GM10248 (cell line): ENCODE results near the gene TRIP13.

Experiments
- CTCF ChIA-PET: fragments of 300-600 bp; sonication (Branson Sonifier 250); formaldehyde crosslinking; extraction: SDS; loops from one replicate; lab custom pipeline; 2021; ENCODE audit warnings: antibody characterized with exemption; lab: Yijun Ruan, JAX
- POLR2A ChIA-PET: fragments of 350-650 bp; sonication (Branson Sonifier 250); formaldehyde crosslinking; extraction: SDS; loops from one replicate; lab custom pipeline; 2020; ENCODE audit warnings: antibody characterized with exemption; lab: Yijun Ruan, JAX
- DNase-seq: peaks from one replicate; pipeline ENCODE4 v3.0.0; 2012; ENCODE audit errors: extremely low spot score
- CTCF ChIP-seq: IDR thresholded peaks from 2 replicates; pipeline ENCODE4 v1.5.1; 2012; ENCODE audit warnings: mild to moderate bottlenecking, low read depth; ENCODE audit errors: extremely low read depth, missing control alignments, control extremely low read depth

TRIP13 gene

GRCh38 chr5:859391-859790 is 33.3 kb upstream of the TRIP13 start:
- ChIA-PET CTCF (no interaction called here), POLR2A (no interaction called here)
- DNase-seq, result no peak
- no peak for TF ChIP-seq CTCF

GRCh38 chr5:859798-860296 is 32.8 kb upstream of the TRIP13 start:
- DNase-seq, result no peak
- ChIA-PET POLR2A (no interaction called here), CTCF (no interaction called here)
- no peak for TF ChIP-seq CTCF

- ChIA-PET POLR2A (no interaction called here), CTCF (no interaction called here)
- no peak for DNase-seq
- no peak for TF ChIP-seq CTCF
Measured at GRCh38 chr5:860506-861150, 32.1 kb upstream of the TRIP13 start.

GRCh38 chr5:861442-862366 is 31.0 kb upstream of the TRIP13 start:
- CTCF ChIA-PET, result no interaction called here

GRCh38 chr5:862367-863243 is 30.1 kb upstream of the TRIP13 start:
- ChIA-PET CTCF (no interaction called here), POLR2A (no interaction called here)
- no peak for TF ChIP-seq CTCF
- no peak for DNase-seq

More at GRCh38 chr5:861442-862366, 31.0 kb upstream of the TRIP13 start:
- POLR2A ChIA-PET, result no interaction called here
- TF ChIP-seq CTCF, result no peak
- no peak for DNase-seq
